Esophagus muscularis mucosa (tissue), 4 donors: ENCODE data around the gene SSR1.

Experiments used
- CTCF ChIP-seq, 3 experiments: fragments of 200-600 bp in 2 of 3; fragments of 450-650 bp in 1 of 3; sonication (generic) in 2 of 3; IDR thresholded peaks; one replicate each; pipeline ENCODE4 v1.5.1; 2017 to 2019; ENCODE audit warnings: antibody characterized with exemption in 3 of 3, mild to moderate bottlenecking in 2 of 3, moderate library complexity in 1 of 3
- EP300 ChIP-seq: sonication (generic); formaldehyde crosslinking; IDR thresholded peaks from one replicate; pipeline ENCODE4 v1.6.1; 2017; ENCODE audit warnings: antibody characterized with exemption
- POLR2A ChIP-seq: fragments of 450-650 bp; IDR thresholded peaks from one replicate; pipeline ENCODE4 v1.6.1; 2017; ENCODE audit warnings: antibody characterized with exemption, moderate library complexity, mild to moderate bottlenecking, low read depth
- POLR2AphosphoS5 ChIP-seq, 2 donors: sonication (generic); formaldehyde crosslinking; IDR thresholded peaks; one replicate each; pipeline ENCODE4 v1.6.1; 2017; ENCODE audit warnings: antibody characterized with exemption in 2 of 2

- TF ChIP-seq CTCF (IDR thresholded peaks at IDR 0.05) = no peak
- no peak for TF ChIP-seq EP300
- no peak for TF ChIP-seq POLR2AphosphoS5 (IDR thresholded peaks at IDR 0.05)
- TF ChIP-seq POLR2A = no peak
These were observed 30.7 kb downstream of the SSR1 start for GRCh38 chr6:7282097-7282906.
